HUES48 (cell line): ENCODE results near the gene RNU11.
"Not testable (repeated sequence)": the region's sequence is repeated elsewhere in the genome, so short reads cannot be mapped to it uniquely, and the experiment has no call there.

Experiments
- H3K27ac ChIP-seq: one replicate; pipeline ENCODE4 v1.7.0; 2013; ENCODE audit warnings: low read depth, low read length, inconsistent platforms
- H3K27me3 ChIP-seq: 2 replicates; pipeline ENCODE4 v1.6.1; 2013; ENCODE audit warnings: mild to moderate bottlenecking, low read length; ENCODE audit not compliant: control insufficient read depth, insufficient read depth
- H3K36me3 ChIP-seq: 2 replicates; pipeline ENCODE4 v1.6.1; 2013; ENCODE audit warnings: low read length; ENCODE audit not compliant: control insufficient read depth, insufficient read depth
- H3K4me1 ChIP-seq: 2 replicates; pipeline ENCODE4 v1.6.1; 2013; ENCODE audit warnings: mild to moderate bottlenecking, low read length; ENCODE audit not compliant: control insufficient read depth, insufficient read depth
- H3K4me3 ChIP-seq: 2 replicates; pipeline ENCODE4 v1.5.1; 2013; ENCODE audit warnings: mild to moderate bottlenecking, low read depth, low read length
- H3K9ac ChIP-seq: 2 replicates; pipeline ENCODE4 v1.6.1; 2013; ENCODE audit warnings: mild to moderate bottlenecking, low read depth, low read length, moderate library complexity
- H3K9me3 ChIP-seq: 2 replicates; pipeline ENCODE4 v1.6.1; 2013; ENCODE audit warnings: low read length; ENCODE audit not compliant: control insufficient read depth, insufficient read depth

The RNU11 gene

DNA sequence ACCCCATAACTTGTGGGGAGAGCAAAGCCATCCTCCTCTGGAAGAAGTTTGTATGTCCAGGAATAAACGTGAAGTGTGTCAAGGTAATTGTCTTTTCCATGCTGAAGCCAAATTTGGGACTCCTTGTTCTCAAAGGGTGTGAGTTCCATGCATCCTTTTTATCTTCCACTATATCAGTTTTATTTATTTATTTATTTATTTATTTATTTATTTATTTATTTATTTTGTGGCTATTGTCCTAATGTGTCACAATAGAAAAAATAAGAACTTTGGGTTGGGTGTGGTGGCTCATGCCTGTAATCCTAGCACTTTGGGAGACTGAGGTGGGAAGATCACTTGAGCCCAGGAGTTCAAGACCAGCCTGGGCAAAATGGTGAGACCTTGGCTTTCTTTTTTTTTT is 43.2 kb downstream of the RNU11 start:
- not testable (repeated sequence) for H3K9me3 ChIP-seq, H3K27ac ChIP-seq, H3K9ac ChIP-seq, H3K4me3 ChIP-seq, H3K4me1 ChIP-seq, H3K27me3 ChIP-seq
- peaks cover 44% of the 10 kb centered on the region for H3K36me3 ChIP-seq
